ENCODE measurements around the gene SYCE1.

DNA sequence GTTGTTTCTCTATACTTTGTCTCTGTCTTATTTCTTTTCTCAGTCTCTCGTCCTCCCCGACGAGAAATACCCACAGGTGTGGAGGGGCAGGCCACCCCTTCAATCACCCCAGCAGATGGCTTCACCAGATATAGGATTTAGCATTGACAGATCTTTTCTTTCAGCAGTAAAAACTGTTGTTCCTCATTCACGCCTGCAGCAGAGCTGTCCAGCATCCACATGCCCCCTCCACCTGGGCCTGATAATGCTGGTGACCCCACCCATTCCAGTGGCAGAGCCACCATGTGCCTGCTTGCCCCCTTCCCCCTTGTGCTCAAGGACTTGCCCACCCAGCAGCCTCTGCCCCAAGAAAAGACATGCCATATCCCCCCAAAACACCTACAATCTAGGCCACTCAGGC, 45.7 kb upstream of the SYCE1 start:
- TF ChIP-seq, protein P1, sequence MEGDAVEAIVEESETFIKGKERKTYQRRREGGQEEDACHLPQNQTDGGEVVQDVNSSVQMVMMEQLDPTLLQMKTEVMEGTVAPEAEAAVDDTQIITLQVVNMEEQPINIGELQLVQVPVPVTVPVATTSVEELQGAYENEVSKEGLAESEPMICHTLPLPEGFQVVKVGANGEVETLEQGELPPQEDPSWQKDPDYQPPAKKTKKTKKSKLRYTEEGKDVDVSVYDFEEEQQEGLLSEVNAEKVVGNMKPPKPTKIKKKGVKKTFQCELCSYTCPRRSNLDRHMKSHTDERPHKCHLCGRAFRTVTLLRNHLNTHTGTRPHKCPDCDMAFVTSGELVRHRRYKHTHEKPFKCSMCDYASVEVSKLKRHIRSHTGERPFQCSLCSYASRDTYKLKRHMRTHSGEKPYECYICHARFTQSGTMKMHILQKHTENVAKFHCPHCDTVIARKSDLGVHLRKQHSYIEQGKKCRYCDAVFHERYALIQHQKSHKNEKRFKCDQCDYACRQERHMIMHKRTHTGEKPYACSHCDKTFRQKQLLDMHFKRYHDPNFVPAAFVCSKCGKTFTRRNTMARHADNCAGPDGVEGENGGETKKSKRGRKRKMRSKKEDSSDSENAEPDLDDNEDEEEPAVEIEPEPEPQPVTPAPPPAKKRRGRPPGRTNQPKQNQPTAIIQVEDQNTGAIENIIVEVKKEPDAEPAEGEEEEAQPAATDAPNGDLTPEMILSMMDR (conservative IDR thresholded peaks at IDR 0.05 in 1 of 2, IDR thresholded peaks at IDR 0.05 in 1 of 2; ENCODE audit: low read depth in 1 of 2, low read length in 2 of 2), result no peak
- TF ChIP-seq EZH2 (IDR thresholded peaks at IDR 0.05; ENCODE audit: low read length, missing control alignments), result no peak
